Muscle of back (tissue), 11 donors: Measurements from ENCODE around the gene CCDC158. TPM values are rescaled to one million over a fixed set of nuclear protein-coding genes. Genes with fewer than 3 reads are reported as not detected.
"Not testable (repeated sequence)": the region's sequence is repeated elsewhere in the genome, so short reads cannot be mapped to it uniquely, and the experiment has no call there.

Experiments
- DNase-seq, 3 donors: peaks; one replicate each; pipeline versions ENCODE4 v3.0.0 to v3.0.0-alpha.2; 2013
- polyA plus RNA-seq, 10 donors: library from polyadenylated mRNA; unstranded; fragments of 120-200 nt; gene quantifications; one replicate each; pipeline ENCODE4 v1.2.1, GENCODE V29; 2013; ENCODE audit not compliant: insufficient read length in 10 of 10

Gene CCDC158
- polyA plus RNA-seq, 10 donors, result 0.52 to 1.4 (median 0.83) TPM

DNA sequence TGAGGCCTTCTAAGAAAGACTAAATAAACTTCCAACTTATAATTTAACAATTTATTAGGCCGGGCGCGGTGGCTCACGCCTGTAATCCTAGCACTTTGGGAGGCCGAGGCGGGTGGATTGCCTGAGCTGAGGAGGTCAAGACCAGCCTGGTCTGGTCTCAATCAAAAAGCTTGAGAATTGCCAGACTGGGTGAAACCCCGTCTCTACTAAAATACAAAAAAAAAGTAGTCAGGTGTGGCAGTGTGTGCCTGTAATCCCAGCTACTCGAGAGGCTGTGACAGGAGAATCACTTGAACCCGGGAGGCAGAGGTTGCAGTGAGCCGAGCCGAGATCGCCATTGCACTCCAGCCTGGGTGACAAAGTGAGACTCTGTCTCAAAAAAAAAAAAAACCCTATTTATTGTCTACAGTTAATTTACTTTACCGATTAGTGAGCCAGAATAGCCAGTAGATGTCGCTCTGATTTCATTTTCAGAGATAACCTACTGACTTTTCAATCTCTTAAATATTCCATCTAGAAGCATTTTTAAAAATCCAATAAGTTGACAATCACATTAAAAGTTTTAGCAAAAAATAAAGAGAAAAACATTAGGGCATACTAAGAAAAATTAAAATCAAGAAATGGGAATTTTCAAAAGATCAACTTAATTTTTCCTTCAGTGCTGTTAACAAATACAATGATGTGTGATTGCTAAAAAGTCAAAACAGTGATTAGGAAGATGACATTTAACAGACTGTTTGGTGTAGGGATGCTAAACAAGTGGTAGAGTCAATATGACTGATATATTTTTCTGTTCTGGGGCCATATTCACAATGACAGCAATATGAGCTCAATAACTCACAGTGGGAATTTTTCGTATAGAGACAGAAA lies 9.8 kb upstream of the CCDC158 start:
- DNase-seq, result peak; percentile 56 to 69 (median 61)

DNA sequence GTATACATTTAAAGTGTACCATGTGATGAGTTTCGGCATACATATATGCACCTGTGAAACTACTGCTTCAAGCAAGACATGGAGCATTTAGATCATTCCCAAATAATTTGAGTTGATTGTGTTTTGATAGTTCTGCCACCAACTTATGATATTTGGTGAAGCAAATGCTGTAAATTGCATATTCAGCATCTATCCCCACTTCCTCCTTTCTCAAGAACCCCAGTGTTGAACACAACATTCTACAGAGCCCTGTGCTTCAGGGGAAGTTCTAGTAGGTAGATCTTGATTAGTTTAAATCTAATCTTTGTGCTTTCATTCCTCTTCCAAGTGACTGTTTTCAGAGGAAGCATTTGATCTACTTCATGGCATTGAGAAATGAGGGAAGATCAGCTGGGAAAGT lies 8.7 kb upstream of the CCDC158 start:
- no peak for DNase-seq

DNA sequence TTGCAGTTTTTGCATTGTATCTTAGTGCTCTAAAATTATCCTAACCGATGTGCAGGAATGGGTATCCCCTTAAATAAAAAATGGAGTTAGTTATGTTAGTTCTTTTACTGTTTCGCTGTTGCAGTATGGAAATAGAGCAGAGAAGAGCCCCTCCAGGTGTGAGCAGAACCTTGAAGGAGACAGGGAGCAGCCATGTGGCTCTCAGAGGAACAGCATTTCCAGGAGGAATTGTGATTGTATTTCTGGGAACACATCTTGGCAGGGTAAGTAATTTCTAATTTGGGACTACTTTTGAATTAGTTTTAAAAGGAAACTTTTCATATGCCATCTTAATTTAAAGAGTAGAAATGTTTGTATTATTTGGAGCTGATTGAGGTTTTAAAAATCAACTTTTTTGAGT lies 5.3 kb upstream of the CCDC158 start:
- no peak for DNase-seq

DNA sequence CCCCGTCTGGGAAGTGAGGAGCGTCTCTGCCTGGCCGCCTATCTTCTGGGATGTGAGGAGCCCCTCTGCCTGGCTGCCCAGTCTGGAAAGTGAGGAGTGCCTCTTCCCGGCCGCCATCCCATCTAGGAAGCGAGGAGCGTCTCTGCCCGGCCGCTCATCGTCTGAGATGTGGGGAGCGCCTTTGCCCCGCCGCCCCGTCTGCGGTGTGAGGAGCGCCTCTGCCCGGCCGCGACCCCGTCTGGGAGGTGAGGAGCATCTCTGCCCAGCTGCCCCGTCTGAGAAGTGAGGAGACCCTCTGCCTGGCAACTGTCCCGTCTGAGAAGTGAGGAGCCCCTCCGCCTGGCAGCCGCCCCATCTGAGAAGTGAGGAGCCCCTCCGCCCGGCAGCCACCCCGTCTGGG lies 2.2 kb upstream of the CCDC158 start:
- not testable (repeated sequence) for DNase-seq

DNA sequence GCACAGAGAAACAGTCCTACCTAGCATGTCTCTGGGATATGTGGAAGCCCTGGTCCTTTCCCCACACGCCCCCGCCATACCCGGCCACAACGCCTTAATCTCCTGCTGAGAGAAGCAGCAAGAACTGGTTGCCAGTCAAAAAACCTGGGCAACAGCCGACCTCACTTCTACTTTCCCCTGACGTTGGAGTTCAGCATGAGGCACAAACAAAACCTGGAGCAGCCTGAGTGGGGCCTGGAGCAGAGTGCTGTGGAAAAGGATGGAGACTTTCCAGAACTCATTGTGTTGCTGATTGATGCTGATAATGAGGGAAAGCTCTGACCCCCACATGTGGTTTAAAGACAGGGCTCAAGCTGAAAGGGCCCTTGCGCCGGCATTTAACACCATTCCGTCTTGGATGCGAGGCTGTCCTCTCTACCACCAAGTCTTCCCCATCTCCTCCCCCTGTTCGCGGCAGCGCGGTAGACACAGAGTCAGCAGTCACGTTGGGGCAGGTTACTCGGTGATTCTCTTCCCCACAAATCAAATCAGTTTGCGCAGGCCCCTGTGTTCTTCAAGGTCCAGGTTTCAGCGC lies 666 bp downstream of the CCDC158 start:
- peak in 1 of 3 donors; percentile 35 for DNase-seq

DNA sequence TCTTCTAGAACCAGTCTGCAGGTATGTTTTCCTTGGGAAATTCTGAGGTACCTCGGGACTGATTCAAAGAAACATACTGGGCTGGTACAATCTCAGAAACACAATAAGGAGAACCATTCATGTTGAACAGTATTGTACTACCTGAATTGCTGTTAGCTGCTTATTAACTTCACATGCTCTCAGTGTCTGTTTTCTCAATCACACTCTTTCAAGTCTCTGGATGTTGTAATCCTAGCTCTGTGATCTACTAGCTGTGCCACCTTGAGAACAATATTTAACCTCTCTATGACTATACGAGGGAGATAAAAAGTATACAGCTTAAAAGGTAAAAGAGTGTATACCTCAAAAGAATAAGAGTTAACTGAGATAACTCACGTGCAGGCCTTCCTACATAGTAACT lies 10.3 kb downstream of the CCDC158 start:
- no peak for DNase-seq

DNA sequence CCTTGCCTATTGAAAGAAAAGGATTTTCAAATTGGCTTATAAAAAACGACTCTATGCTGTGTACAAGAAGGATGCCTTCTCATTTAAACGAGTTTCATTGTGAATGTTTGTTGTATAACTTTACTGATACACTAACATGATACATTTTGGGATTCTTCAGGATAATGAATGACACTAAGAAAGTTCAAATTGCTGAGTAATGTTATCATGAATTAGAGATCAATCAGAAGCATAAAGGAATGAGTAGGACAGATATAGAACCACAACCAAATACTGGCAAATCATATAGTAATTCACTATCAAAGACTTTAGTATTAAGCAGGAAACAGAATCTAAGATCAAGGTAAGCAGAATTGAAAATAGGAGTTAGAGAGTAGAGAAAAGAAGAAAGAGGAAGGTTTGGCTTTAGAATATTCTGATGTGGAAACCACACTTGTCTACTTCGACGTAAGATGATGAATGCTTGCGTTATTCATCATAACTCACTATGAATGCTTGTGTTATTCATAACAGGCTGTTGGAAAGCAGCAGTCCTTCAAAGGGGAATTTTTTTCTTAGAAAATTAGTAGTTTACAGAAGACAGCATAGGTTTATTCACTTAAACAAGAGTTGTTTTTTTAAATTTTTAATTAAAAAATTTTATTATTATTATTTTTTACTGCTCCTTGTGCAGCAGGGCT lies 13.4 kb downstream of the CCDC158 start:
- no peak for DNase-seq

DNA sequence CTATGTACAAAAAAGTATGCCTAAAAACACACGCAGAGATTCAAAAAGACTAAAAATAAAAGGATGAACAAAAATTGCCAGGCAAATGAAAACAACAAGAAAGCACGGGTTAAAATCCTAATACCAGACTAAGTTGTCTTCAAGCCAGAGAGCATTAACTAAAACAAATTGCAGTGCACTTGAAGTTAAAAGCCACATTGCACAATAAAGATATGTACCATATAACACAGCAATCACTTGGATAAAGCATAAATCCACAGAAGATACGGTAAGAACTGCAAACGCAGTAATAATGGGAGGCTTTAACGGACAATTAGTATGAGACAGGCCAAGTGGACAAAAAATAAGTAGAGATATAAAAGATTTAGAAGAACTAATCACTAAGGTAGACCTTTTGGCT lies 14.9 kb downstream of the CCDC158 start:
- DNase-seq, result no peak

DNA sequence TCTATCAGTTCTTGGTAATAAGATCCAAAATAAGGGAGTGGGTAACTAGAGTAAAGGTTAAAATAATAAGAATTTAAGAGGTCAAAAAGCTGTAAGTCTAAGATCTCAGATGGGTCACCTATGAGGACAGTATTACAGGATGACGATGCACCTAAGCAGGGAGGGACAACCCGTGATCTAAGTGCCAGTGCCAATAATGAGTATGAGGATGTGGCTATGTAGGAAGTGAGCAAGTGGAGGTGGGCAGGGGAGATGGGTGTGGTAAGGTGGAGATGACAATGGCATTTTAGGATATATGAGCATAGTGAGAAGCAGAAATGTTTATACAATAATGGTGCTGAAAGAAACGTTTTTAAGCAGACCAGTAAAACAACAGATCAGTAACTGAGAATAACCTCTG lies 19.3 kb downstream of the CCDC158 start:
- no peak for DNase-seq

DNA sequence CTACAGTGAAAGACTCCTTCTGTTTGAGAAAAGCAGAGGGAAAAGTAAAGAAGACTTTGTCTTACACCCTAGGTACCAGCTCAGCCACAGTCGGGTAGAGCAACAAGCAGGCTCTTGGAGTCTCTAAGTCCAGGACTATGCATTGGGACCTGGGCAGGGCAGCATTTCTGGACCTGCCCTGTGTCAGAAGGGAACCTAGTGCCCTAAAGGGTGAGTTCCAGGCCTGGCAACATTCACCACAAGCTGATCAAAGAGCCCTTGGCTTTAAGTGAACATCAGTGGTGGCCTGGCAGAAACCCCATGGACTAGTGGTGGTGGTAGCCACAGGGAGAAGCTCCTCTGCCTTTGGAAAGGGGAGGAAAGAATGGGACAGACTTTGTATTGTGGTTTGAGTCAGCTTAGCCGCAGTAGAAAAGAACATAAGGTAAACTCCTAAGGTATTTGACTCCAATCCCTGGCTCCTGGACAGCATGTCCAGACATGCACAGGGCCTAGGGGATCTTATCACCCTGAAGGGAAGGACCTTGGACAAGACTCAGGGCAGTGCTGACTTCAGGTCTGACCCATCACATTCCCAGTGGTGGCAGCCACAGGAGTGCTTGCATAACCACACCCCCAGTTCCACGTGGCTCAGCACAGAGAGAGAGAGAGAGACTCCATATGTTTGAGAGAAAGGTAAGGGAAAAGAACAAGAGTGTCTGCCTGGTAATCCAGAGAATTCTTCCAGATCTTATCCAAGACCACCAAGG lies 32.6 kb downstream of the CCDC158 start:
- DNase-seq, result no peak

DNA sequence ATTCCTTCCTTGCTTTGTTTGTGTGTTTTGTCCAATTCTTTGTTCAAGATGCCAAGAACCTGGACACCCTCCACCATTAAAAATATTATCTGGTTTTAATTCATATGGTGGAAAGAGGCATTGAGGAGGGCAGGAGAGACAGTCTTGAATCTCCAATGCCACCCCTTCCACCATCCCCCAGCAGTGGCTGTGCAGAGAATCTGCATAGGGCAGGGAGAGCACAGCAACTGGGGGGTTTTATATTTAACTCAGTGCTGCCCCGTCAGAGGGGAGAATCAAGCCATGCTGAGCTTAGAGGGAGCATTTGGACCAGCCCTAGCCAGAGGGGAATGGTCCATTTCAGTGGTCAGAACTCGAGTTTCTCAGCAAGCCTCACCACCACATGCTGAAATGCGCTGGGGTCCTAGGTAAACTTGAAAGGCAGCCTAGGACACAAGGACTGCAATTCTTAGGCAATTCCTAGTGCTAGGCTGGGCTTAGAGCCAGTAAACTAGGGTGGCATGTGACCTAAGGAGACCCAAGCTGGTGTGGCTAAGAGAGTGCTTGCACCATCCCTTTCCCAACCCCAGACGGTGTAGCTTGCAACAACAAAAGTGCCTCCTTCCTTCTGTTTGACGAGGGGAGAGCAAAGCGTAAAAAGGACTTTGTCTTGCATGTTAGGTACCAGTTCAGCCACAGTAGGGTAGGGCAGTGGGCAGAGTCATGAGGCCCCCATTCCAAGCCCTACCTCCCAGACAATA lies 34.2 kb downstream of the CCDC158 start:
- no peak for DNase-seq

DNA sequence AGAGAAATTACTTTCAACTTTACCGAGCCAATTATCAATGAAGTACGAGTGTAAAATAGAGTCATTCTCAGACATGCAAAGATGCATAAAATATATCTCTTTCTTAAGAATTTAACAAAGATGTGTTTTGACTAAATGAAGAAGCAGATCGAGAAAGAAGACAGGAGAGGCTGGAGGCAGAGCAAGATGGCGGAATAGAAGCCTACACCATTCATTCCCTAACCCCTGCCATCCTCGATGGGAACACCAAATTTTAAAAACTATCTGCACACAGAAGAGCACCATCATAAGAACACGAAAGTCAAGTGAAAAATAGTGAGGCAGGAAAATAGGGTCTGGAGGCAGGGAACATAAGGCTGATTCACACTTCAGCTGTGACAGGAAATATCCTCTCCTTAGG lies 35.0 kb downstream of the CCDC158 start:
- no peak for DNase-seq

DNA sequence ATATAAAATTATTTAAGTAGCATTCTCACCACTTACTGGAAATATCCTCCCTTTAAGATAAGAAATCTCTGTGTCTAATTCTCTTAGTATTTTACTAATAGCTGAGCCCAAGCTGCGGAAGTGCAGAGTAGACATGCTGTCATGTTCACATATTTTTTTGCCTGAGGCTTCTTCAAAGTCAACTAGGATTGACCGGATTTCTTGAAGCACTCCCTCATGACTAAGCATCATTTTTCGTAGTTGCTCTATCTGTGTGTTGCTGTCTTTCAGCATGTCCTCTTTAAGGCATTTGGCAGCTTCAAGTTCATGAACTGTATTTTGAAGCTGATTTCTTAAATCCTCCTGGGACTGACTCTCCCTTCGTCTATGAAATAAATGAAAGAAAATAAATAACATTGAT lies 36.9 kb downstream of the CCDC158 start:
- no peak for DNase-seq

DNA sequence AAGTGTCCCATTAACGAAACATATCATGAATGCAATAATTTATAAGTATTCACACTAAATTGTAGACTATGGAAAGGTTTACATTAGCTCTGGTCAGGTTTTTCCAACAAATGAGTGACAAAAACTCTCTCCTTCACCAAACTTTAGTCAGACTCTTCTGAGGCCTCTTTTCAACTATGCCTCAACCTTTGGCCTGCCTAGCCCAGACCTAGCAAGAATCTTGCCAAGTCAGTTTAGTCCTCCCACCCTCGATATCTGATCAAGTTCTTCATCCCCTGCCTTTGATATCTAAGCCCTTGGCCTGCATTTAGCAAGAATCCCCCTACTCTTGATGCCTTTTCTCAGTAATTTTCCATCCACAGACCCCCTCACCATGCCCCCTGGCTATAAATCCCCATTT lies 37.9 kb downstream of the CCDC158 start:
- DNase-seq, result no peak

DNA sequence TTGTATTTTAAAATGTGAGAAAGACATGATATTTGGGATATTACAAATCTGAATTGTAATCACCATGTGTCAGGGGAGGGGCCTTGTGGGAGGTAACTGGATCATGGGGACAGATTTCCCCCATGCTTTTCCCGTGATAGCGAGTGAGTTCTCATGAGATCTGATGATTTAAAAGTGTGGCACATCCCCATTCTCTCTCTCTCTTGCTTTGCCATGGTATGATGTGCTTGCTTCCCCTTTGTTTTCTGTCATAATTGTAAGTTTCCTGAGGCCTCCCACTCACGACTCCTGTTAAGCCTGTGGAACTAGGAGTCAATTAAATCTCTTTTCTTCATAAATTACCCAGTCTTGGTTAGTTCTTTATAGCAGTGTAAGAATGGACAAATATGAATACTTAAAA lies 39.0 kb downstream of the CCDC158 start:
- no peak for DNase-seq

DNA sequence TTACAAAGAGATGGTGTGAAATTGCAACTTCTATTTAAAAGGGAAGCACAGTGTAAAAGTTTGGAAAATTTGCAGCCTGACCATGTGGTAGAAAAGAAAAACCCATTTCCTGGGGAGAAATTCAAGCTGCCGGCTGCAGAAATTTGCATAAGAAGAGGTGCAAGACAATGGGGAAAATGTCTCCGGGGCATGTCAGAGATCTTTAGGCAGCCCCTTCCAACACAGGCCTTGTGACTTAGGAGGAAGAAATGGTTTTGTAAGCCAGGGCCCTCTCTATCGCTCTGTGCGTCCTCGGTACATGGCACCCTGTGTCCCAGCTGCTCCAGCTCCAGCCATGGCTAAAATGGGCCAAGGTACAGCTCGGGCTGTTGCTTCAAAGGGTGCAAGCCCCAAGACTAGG lies 40.4 kb downstream of the CCDC158 start:
- no peak for DNase-seq

DNA sequence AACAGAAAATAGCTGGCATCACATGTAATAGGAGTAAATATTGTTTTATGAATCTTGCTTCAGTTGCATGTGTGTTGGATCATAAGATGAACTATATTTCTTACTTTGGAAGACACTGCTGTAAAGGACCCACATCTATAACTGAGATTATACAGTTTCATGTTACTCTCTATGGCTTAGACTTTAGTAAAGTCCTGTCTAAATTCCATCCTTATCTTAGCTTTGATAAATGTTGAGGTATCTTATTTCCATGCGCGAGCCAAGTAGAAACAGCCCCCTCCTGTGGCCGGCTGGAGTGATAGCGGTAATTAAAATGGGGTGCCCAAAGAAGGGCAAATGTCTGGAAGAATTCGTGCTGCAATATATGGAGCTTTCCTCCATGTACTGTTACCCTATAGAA lies 43.0 kb downstream of the CCDC158 start:
- peak in 1 of 3 donors; percentile 2 for DNase-seq

DNA sequence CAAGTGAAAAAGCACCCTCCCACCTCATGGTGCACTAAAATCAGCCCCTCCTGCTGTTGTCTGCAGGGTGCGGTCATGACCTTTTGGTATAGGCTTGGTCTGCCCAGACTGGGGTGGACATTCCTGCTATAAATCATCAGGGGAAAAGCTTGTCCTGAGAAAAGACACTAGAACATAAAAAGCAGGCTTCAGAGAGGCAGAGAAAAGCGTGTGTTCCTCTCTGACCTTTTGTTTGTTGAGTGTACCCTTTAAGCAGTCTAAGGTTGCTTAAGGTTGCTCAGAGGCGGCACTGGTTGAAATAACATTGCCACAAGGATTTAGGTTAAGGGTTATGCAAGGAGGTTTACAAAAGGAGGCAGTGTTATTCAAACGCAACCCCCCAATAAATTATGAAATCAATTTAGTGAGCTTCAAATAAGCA lies 43.5 kb downstream of the CCDC158 start:
- no peak for DNase-seq

DNA sequence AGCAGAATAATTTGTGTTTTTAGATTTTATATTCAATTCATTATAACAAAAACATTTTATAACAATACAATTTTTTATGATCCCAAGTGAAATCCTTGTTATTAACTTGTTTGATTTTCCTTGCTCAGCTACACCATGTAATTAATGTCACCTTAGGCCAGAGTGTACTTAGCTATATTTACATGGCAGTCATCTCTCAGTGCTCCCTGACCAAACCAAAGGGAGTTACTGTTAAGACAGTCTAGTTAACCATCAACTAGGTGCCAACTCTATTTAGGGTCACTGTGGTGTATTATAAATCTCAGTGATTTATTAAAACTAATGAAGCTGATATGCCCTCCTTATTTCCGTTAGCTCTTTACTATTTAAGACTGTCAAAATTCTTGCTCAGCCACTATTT lies 44.4 kb downstream of the CCDC158 start:
- DNase-seq, result no peak

DNA sequence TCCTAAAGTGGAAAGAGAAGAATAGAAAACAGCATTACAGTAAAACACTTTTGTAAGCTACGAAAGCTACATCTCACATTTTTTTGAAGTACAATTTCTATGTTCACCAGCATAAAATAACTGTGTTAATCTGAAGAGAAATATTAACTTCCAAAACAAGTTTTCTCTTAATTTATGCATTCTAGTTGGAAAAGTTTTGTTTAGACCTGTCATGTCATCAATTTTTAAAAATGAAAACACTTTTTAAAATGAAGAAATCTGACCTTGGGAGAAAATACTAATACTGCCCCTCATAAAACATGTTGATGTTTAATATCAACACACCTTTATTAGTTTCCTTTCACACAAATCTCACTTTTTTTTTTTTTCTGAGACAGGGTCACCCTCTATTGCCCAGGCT lies 45.2 kb downstream of the CCDC158 start:
- DNase-seq, result no peak

DNA sequence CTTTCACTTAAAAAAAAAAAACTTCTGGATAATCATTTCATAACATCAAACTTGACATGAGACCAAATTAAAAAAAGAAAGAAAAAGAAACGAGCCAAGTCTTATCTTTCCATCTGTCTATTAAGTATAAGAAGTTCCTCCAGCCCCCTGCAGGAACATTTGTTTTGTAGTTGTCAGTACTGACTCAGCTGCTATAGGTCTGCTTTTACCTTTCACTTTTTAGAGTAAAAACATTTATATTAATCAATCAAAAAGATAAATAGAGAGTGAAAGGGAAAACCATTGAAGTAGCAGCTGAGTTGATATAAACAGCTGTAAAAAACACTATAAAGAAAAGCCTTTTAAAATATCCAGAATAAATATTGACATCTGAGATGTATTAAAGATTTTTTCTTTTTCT lies 46.1 kb downstream of the CCDC158 start:
- no peak for DNase-seq
